ENCODE measurements around the gene TRIM43.
"Not testable (repeated sequence)": the region's sequence is repeated elsewhere in the genome, so short reads cannot be mapped to it uniquely, and the experiment has no call there.

Gene TRIM43

GRCh38 chr2:95591701-95592100, at the start of gene TRIM43:
TRIM43 (plus strand) TSS chr2:95592001; CDS start chr2:95594024, 2,023 bp downstream.
- not testable (repeated sequence) for H3K27me3 ChIP-seq (ENCODE audit: control insufficient read depth in 1 of 2, insufficient read depth in 2 of 2, low read length in 2 of 2); H3K36me3 ChIP-seq (ENCODE audit: insufficient read depth, low read length); H3K4me3 ChIP-seq (ENCODE audit: low read depth in 1 of 2, low read length in 2 of 2); H3K9ac ChIP-seq (ENCODE audit: low read length); H3K4me1 ChIP-seq (ENCODE audit: insufficient read depth, low read length); H3K9me3 ChIP-seq (ENCODE audit: low read length); H3K27ac ChIP-seq (ENCODE audit: low read depth, low read length)

GRCh38 chr2:95551055-95551568, 40.7 kb upstream of the TRIM43 start:
- no peaks in the 10 kb centered on the region for H3K36me3 ChIP-seq (ENCODE audit: insufficient read depth, low read length)
- no peaks in the 10 kb centered on the region for H3K4me1 ChIP-seq (ENCODE audit: insufficient read depth, low read length)
- no peak overlapping the region for H3K9ac ChIP-seq (ENCODE audit: low read length)
- no peaks in the 10 kb centered on the region for H3K9me3 ChIP-seq (ENCODE audit: low read length)
- no peak overlapping the region for H3K27ac ChIP-seq (ENCODE audit: low read depth, low read length)
- H3K4me3 ChIP-seq (ENCODE audit: low read depth in 1 of 2, low read length in 2 of 2) = no peak overlapping the region
- H3K27me3 ChIP-seq (ENCODE audit: control insufficient read depth in 1 of 2, insufficient read depth in 2 of 2, low read length in 2 of 2) = no peaks in the 10 kb centered on the region

GRCh38 chr2:95552911-95553310, 38.9 kb upstream of the TRIM43 start:
- Histone ChIP-seq H3K9me3 (ENCODE audit: low read length) (no peaks in the 10 kb centered on the region), H3K4me3 (ENCODE audit: low read depth in 1 of 2, low read length in 2 of 2) (no peak overlapping the region), H3K4me1 (ENCODE audit: insufficient read depth, low read length) (no peaks in the 10 kb centered on the region), H3K27ac (ENCODE audit: low read depth, low read length) (no peak overlapping the region), H3K36me3 (ENCODE audit: insufficient read depth, low read length) (no peaks in the 10 kb centered on the region), H3K9ac (ENCODE audit: low read length) (no peak overlapping the region), H3K27me3 (ENCODE audit: control insufficient read depth in 1 of 2, insufficient read depth in 2 of 2, low read length in 2 of 2) (no peaks in the 10 kb centered on the region)

GRCh38 chr2:95569170-95569569, 22.6 kb upstream of the TRIM43 start:
- H3K36me3 ChIP-seq (ENCODE audit: insufficient read depth, low read length) = no peaks in the 10 kb centered on the region

GRCh38 chr2:95573866-95574265, 17.9 kb upstream of the TRIM43 start:
- Histone ChIP-seq H3K27ac (ENCODE audit: low read depth, low read length) (no peak overlapping the region), H3K4me1 (ENCODE audit: insufficient read depth, low read length) (no peaks in the 10 kb centered on the region), H3K27me3 (ENCODE audit: control insufficient read depth in 1 of 2, insufficient read depth in 2 of 2, low read length in 2 of 2) (no peaks in the 10 kb centered on the region), H3K36me3 (ENCODE audit: insufficient read depth, low read length) (no peaks in the 10 kb centered on the region), H3K9me3 (ENCODE audit: low read length) (no peaks in the 10 kb centered on the region), H3K4me3 (ENCODE audit: low read depth in 1 of 2, low read length in 2 of 2) (no peak overlapping the region), H3K9ac (ENCODE audit: low read length) (no peak overlapping the region)

More at GRCh38 chr2:95569170-95569569, 22.6 kb upstream of the TRIM43 start:
- H3K4me3 ChIP-seq (ENCODE audit: low read depth in 1 of 2, low read length in 2 of 2) = no peak overlapping the region
- no peak overlapping the region for H3K9ac ChIP-seq (ENCODE audit: low read length)
- H3K27ac ChIP-seq (ENCODE audit: low read depth, low read length) = no peak overlapping the region
- no peaks in the 10 kb centered on the region for H3K9me3 ChIP-seq (ENCODE audit: low read length)
- no peaks in the 10 kb centered on the region for H3K27me3 ChIP-seq (ENCODE audit: control insufficient read depth in 1 of 2, insufficient read depth in 2 of 2, low read length in 2 of 2)
- H3K4me1 ChIP-seq (ENCODE audit: insufficient read depth, low read length) = no peaks in the 10 kb centered on the region

- Histone ChIP-seq H3K4me3 (ENCODE audit: low read depth in 1 of 2, low read length in 2 of 2) (no peak overlapping the region), H3K36me3 (ENCODE audit: insufficient read depth, low read length) (no peaks in the 10 kb centered on the region), H3K9ac (ENCODE audit: low read length) (no peak overlapping the region), H3K4me1 (ENCODE audit: insufficient read depth, low read length) (no peaks in the 10 kb centered on the region), H3K9me3 (ENCODE audit: low read length) (no peaks in the 10 kb centered on the region), H3K27ac (ENCODE audit: low read depth, low read length) (no peak overlapping the region), H3K27me3 (ENCODE audit: control insufficient read depth in 1 of 2, insufficient read depth in 2 of 2, low read length in 2 of 2) (no peaks in the 10 kb centered on the region)
Measured at GRCh38 chr2:95574506-95574905, 17.3 kb upstream of the TRIM43 start.

- H3K36me3 ChIP-seq (ENCODE audit: insufficient read depth, low read length) = no peaks in the 10 kb centered on the region
- H3K9me3 ChIP-seq (ENCODE audit: low read length) = no peaks in the 10 kb centered on the region
- no peak overlapping the region for H3K4me3 ChIP-seq (ENCODE audit: low read depth in 1 of 2, low read length in 2 of 2)
- no peaks in the 10 kb centered on the region for H3K27me3 ChIP-seq (ENCODE audit: control insufficient read depth in 1 of 2, insufficient read depth in 2 of 2, low read length in 2 of 2)
- H3K27ac ChIP-seq (ENCODE audit: low read depth, low read length) = no peak overlapping the region
- H3K9ac ChIP-seq (ENCODE audit: low read length) = no peak overlapping the region
- no peaks in the 10 kb centered on the region for H3K4me1 ChIP-seq (ENCODE audit: insufficient read depth, low read length)
Measured at GRCh38 chr2:95575857-95576256, 15.9 kb upstream of the TRIM43 start.

GRCh38 chr2:95578539-95578938, 13.3 kb upstream of the TRIM43 start:
- no peaks in the 10 kb centered on the region for H3K36me3 ChIP-seq (ENCODE audit: insufficient read depth, low read length)
- no peaks in the 10 kb centered on the region for H3K9me3 ChIP-seq (ENCODE audit: low read length)
- H3K4me3 ChIP-seq (ENCODE audit: low read depth in 1 of 2, low read length in 2 of 2) = no peak overlapping the region
- no peak overlapping the region for H3K9ac ChIP-seq (ENCODE audit: low read length)
- no peak overlapping the region for H3K27ac ChIP-seq (ENCODE audit: low read depth, low read length)
- H3K4me1 ChIP-seq (ENCODE audit: insufficient read depth, low read length) = no peaks in the 10 kb centered on the region
- H3K27me3 ChIP-seq (ENCODE audit: control insufficient read depth in 1 of 2, insufficient read depth in 2 of 2, low read length in 2 of 2) = no peaks in the 10 kb centered on the region

GRCh38 chr2:95583545-95583944, 8.3 kb upstream of the TRIM43 start:
- H3K4me3 ChIP-seq (ENCODE audit: low read depth in 1 of 2, low read length in 2 of 2); H3K27me3 ChIP-seq (ENCODE audit: control insufficient read depth in 1 of 2, insufficient read depth in 2 of 2, low read length in 2 of 2); H3K27ac ChIP-seq (ENCODE audit: low read depth, low read length); H3K9ac ChIP-seq (ENCODE audit: low read length); H3K9me3 ChIP-seq (ENCODE audit: low read length); H3K4me1 ChIP-seq (ENCODE audit: insufficient read depth, low read length); H3K36me3 ChIP-seq (ENCODE audit: insufficient read depth, low read length): not testable (repeated sequence)

GRCh38 chr2:95584321-95584720, 7.5 kb upstream of the TRIM43 start:
- not testable (repeated sequence) for H3K27ac ChIP-seq (ENCODE audit: low read depth, low read length); H3K9ac ChIP-seq (ENCODE audit: low read length); H3K36me3 ChIP-seq (ENCODE audit: insufficient read depth, low read length); H3K9me3 ChIP-seq (ENCODE audit: low read length); H3K27me3 ChIP-seq (ENCODE audit: control insufficient read depth in 1 of 2, insufficient read depth in 2 of 2, low read length in 2 of 2); H3K4me3 ChIP-seq (ENCODE audit: low read depth in 1 of 2, low read length in 2 of 2); H3K4me1 ChIP-seq (ENCODE audit: insufficient read depth, low read length)

- H3K4me1 ChIP-seq (ENCODE audit: insufficient read depth, low read length); H3K9me3 ChIP-seq (ENCODE audit: low read length); H3K36me3 ChIP-seq (ENCODE audit: insufficient read depth, low read length); H3K27me3 ChIP-seq (ENCODE audit: control insufficient read depth in 1 of 2, insufficient read depth in 2 of 2, low read length in 2 of 2); H3K9ac ChIP-seq (ENCODE audit: low read length); H3K27ac ChIP-seq (ENCODE audit: low read depth, low read length); H3K4me3 ChIP-seq (ENCODE audit: low read depth in 1 of 2, low read length in 2 of 2): not testable (repeated sequence)
Measured at GRCh38 chr2:95589777-95590536, 1.8 kb upstream of the TRIM43 start.

GRCh38 chr2:95592973-95593372, 1.2 kb downstream of the TRIM43 start:
- not testable (repeated sequence) for H3K4me1 ChIP-seq (ENCODE audit: insufficient read depth, low read length); H3K27me3 ChIP-seq (ENCODE audit: control insufficient read depth in 1 of 2, insufficient read depth in 2 of 2, low read length in 2 of 2); H3K9ac ChIP-seq (ENCODE audit: low read length); H3K36me3 ChIP-seq (ENCODE audit: insufficient read depth, low read length); H3K9me3 ChIP-seq (ENCODE audit: low read length); H3K27ac ChIP-seq (ENCODE audit: low read depth, low read length); H3K4me3 ChIP-seq (ENCODE audit: low read depth in 1 of 2, low read length in 2 of 2)

All from muscle layer of colon (tissue), 2 donors.